Fibroblast of lung (primary cell): Measurements from ENCODE around the gene MATN3. TPM values are rescaled to one million over a fixed set of nuclear protein-coding genes. Genes with fewer than 3 reads are reported as not detected.

Source experiments
- DNase-seq, 2 donors: peaks; one replicate each; pipeline versions ENCODE4 v3.0.0 to v3.0.0-alpha.2; 2010; ENCODE audit warnings: low read depth in 2 of 2
- H2AFZ ChIP-seq: 2 replicates; pipeline ENCODE4 v1.5.1; 2012; ENCODE audit warnings: low read length, control low read depth, inconsistent platforms
- H3K27ac ChIP-seq: 2 replicates; pipeline ENCODE4 v1.5.1; 2011; ENCODE audit warnings: low read length, control low read depth; ENCODE audit not compliant: insufficient read depth
- H3K27me3 ChIP-seq: 2 replicates; pipeline ENCODE4 v1.5.1; 2011; ENCODE audit warnings: mild to moderate bottlenecking, low read length; ENCODE audit not compliant: control insufficient read depth, insufficient read depth
- H3K36me3 ChIP-seq: 2 replicates; pipeline ENCODE4 v1.5.1; 2011; ENCODE audit warnings: low read length; ENCODE audit not compliant: control insufficient read depth, insufficient read depth
- H3K4me1 ChIP-seq: 2 replicates; pipeline ENCODE4 v1.5.1; 2011; ENCODE audit warnings: low read length; ENCODE audit not compliant: control insufficient read depth, insufficient read depth; ENCODE audit errors: extremely low read depth
- H3K4me2 ChIP-seq: 2 replicates; pipeline ENCODE4 v1.5.1; 2011; ENCODE audit warnings: low read length, control low read depth; ENCODE audit not compliant: insufficient read depth; ENCODE audit errors: extremely low read depth
- H3K4me3 ChIP-seq, 4 experiments: fragments of 200-600 bp in 1 of 4; sonication (generic) in 1 of 4; replicated peaks in 1 of 4; 2 replicates each; pipeline ENCODE4 v1.5.1; 2011 to 2016; ENCODE audit warnings: low read length in 4 of 4, low read depth in 3 of 4, mild to moderate bottlenecking in 3 of 4, control low read depth in 2 of 4, inconsistent platforms in 1 of 4, mixed read lengths in 1 of 4; ENCODE audit not compliant: insufficient read depth in 1 of 4; ENCODE audit errors: control extremely low read depth in 1 of 4
- H3K79me2 ChIP-seq: 2 replicates; pipeline ENCODE4 v1.5.1; 2012; ENCODE audit warnings: mild to moderate bottlenecking, low read length, inconsistent platforms; ENCODE audit not compliant: control insufficient read depth, insufficient read depth
- H3K9ac ChIP-seq: 2 replicates; pipeline ENCODE4 v1.5.1; 2011; ENCODE audit warnings: mild to moderate bottlenecking, low read length, control low read depth; ENCODE audit not compliant: insufficient read depth
- H3K9me3 ChIP-seq: 2 replicates; pipeline ENCODE4 v1.5.1; 2012; ENCODE audit warnings: low read depth, low read length; ENCODE audit not compliant: control insufficient read depth, insufficient read depth
- H4K20me1 ChIP-seq: 2 replicates; pipeline ENCODE4 v1.5.1; 2011; ENCODE audit warnings: low read length; ENCODE audit not compliant: control insufficient read depth, insufficient read depth; ENCODE audit errors: extremely low read depth
- EZH2 ChIP-seq: IDR thresholded peaks from 2 replicates; pipeline ENCODE4 v1.5.1; 2012; ENCODE audit warnings: low read length, control low read depth, mild to moderate bottlenecking; ENCODE audit errors: missing control alignments
- polyA minus RNA-seq: library from RNA; depleted of rRNA, polyadenylated mRNA; stranded (reverse); fragments of >200 nt; gene quantifications from 2 replicates; pipeline ENCODE4 v1.2.3, GENCODE V29; 2011; ENCODE audit warnings: low replicate concordance
- polyA plus RNA-seq, 2 donors: library from polyadenylated mRNA; depleted of rRNA in 1 of 2; stranded (reverse) in 1 of 2; unstranded in 1 of 2; fragments of >200 nt; gene quantifications; 2 replicates each; pipeline ENCODE4 v1.2.1, GENCODE V29; 2011 to 2012; ENCODE audit warnings: missing spikeins in 1 of 2
- total RNA-seq: library from RNA; depleted of rRNA; stranded (reverse); fragments of >200 nt; gene quantifications from 2 replicates; pipeline ENCODE4 v1.2.1, GENCODE V29; 2014
- TF ChIP-seq, protein P1 (sequence below), 2 donors: IDR thresholded peaks in 1 of 2; conservative IDR thresholded peaks in 1 of 2; 1 replicate in 1 of 2; 2 replicates in 1 of 2; pipeline ENCODE4 v1.5.1; 2011 to 2012; ENCODE audit warnings: low read length in 2 of 2, control low read depth in 1 of 2, inconsistent platforms in 1 of 2, low read depth in 1 of 2, mild to moderate bottlenecking in 1 of 2

The MATN3 gene, protein sequence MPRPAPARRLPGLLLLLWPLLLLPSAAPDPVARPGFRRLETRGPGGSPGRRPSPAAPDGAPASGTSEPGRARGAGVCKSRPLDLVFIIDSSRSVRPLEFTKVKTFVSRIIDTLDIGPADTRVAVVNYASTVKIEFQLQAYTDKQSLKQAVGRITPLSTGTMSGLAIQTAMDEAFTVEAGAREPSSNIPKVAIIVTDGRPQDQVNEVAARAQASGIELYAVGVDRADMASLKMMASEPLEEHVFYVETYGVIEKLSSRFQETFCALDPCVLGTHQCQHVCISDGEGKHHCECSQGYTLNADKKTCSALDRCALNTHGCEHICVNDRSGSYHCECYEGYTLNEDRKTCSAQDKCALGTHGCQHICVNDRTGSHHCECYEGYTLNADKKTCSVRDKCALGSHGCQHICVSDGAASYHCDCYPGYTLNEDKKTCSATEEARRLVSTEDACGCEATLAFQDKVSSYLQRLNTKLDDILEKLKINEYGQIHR
- 0.51 and 2.3 TPM in 2 replicates for total RNA-seq
- polyA plus RNA-seq, result 4.5 and 6.9 TPM in 2 replicates
- polyA plus RNA-seq (2012), result 3.6 and 5.5 TPM in 2 replicates
- polyA minus RNA-seq, result 1.8 and 2.6 TPM in 2 replicates

DNA sequence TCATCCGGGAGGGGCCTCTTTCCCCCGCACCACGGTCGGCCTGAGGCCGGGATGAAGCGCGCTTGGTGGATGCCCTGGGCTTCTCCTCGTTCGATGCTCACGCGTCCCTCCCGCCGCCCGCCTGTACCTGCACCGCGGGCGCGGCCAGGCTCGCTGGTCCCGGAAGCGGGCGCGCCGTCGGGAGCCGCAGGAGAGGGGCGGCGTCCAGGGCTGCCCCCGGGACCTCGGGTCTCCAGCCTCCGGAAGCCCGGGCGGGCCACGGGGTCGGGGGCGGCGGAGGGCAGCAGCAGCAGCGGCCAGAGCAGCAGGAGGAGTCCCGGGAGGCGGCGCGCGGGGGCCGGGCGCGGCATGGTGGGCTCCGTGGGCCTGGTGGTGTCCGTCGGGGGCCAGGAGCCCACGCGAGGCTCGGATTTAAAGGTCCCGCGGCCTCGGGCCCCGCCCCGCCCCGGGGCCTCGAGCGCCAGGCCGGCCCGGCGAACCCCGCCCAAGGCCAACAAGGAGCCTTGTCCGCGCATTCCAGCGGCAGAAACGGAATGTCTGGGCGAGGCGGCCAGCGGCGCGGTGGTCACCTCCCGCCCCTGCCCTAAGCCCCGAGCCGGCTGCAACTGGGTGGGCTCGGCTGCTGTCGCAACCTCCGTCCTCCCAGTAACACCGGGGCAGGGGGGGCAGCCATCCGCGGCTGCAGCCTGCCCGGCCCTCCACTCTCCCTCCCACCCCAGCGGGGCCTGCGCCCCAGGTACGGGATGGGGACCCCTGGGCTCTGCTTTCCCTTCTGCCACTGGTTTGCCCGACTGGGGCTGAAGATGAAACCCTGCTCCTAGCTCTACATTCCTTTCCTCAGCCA is at the start of gene MATN3:
MATN3 (minus strand) TSS at position 387 of the 844 bp plus-strand sequence; CDS start at position 350, 37 bp downstream.
- no peaks in the 10 kb centered on the region for H4K20me1 ChIP-seq
- peak within 1 kb of the TSS; percentile 39 for H3K9ac ChIP-seq
- H3K36me3 ChIP-seq, result no peaks in the 10 kb centered on the region
- H3K4me3 ChIP-seq, result peak within 1 kb of the TSS; percentile 30 to 60 (median 37)
- H3K27me3 ChIP-seq, result no peaks in the 10 kb centered on the region
- H3K9me3 ChIP-seq, result no peaks in the 10 kb centered on the region
- peak within 1 kb of the TSS; percentile 58 for H3K4me2 ChIP-seq
- H2AFZ ChIP-seq, result peak within 1 kb of the TSS; percentile 74
- no peaks in the 10 kb centered on the region for H3K4me1 ChIP-seq
- H3K27ac ChIP-seq, result no peak within 1 kb of the TSS
- H3K79me2 ChIP-seq, result no peaks in the 10 kb centered on the region
- peak; percentile 20 to 61 for DNase-seq
- TF ChIP-seq EZH2, result no peak
- TF ChIP-seq, protein P1, sequence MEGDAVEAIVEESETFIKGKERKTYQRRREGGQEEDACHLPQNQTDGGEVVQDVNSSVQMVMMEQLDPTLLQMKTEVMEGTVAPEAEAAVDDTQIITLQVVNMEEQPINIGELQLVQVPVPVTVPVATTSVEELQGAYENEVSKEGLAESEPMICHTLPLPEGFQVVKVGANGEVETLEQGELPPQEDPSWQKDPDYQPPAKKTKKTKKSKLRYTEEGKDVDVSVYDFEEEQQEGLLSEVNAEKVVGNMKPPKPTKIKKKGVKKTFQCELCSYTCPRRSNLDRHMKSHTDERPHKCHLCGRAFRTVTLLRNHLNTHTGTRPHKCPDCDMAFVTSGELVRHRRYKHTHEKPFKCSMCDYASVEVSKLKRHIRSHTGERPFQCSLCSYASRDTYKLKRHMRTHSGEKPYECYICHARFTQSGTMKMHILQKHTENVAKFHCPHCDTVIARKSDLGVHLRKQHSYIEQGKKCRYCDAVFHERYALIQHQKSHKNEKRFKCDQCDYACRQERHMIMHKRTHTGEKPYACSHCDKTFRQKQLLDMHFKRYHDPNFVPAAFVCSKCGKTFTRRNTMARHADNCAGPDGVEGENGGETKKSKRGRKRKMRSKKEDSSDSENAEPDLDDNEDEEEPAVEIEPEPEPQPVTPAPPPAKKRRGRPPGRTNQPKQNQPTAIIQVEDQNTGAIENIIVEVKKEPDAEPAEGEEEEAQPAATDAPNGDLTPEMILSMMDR (conservative IDR thresholded peaks at IDR 0.05 in 1 of 2, IDR thresholded peaks at IDR 0.05 in 1 of 2; ENCODE audit: low read depth in 1 of 2, low read length in 2 of 2), result no peak

DNA sequence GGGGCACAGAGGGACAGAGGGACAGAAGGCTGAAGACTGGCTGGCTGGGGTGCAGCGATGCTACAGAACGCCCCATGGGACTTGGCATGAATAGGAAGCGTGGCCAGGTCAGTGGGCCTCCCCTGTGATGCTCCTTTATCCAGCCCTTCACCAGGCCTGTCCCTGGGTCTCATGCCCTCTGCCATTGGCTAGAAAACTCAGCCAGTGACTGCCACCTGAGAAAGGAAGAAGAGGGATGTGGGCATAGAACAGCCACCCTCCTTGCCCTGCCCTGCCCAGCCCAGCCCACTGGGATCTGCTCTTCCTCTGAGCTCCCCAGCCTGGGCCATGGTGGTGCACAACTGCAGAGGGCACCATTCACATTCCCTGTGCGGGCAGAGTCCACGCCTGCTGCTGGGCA is 49.5 kb upstream of the MATN3 start:
- Histone ChIP-seq H3K79me2 (no peaks in the 10 kb centered on the region), H2AFZ (no peak overlapping the region), H3K9me3 (no peaks in the 10 kb centered on the region), H3K9ac (no peak overlapping the region), H3K4me1 (peaks cover 20% of the 10 kb centered on the region), H3K4me2 (peak overlapping the region; percentile 79), H3K27me3 (no peaks in the 10 kb centered on the region), H3K27ac (peak overlapping the region; percentile 67), H4K20me1 (no peaks in the 10 kb centered on the region), H3K4me3 (no peak overlapping the region), H3K36me3 (no peaks in the 10 kb centered on the region)
- TF ChIP-seq EZH2, result no peak
- TF ChIP-seq, protein P1 (conservative IDR thresholded peaks at IDR 0.05 in 1 of 2, IDR thresholded peaks at IDR 0.05 in 1 of 2; ENCODE audit: low read depth in 1 of 2, low read length in 2 of 2), result no peak
- no peak for DNase-seq

DNA sequence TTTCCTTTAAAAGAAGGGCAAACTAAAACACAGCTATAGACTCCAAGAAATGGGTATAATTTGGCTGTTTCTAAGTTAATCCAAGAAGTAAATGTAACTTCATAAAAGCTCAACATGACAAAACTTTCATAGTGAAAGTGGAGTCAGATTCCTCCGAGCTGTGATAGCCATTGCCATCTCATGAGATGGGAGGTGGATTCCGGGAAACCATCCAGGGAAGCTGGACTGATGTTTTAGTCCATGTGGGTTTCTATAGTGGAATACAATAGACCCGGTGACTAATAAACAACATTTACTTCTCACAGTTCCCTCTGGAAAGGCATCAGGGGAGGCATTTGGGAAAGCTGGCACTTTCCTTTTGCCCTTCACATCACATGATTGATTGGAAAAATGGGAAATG is 49.0 kb upstream of the MATN3 start:
- Histone ChIP-seq H3K27ac (peak overlapping the region; percentile 67), H3K9me3 (no peaks in the 10 kb centered on the region), H3K79me2 (no peaks in the 10 kb centered on the region), H3K9ac (no peak overlapping the region), H3K4me1 (peaks cover 20% of the 10 kb centered on the region), H3K36me3 (no peaks in the 10 kb centered on the region), H4K20me1 (no peaks in the 10 kb centered on the region), H2AFZ (no peak overlapping the region), H3K27me3 (no peaks in the 10 kb centered on the region), H3K4me2 (peak overlapping the region; percentile 51), H3K4me3 (no peak overlapping the region)
- peak; percentile 54 to 84 for DNase-seq
- TF ChIP-seq EZH2, result no peak
